Measurements from ENCODE around the gene TM9SF2. TPM values are rescaled to one million over a fixed set of nuclear protein-coding genes. Genes with fewer than 3 reads are reported as not detected.

TM9SF2 gene
- total RNA-seq, 2 experiments from 2014 or later, result 37.2 to 38.2 TPM

- Mint-ChIP-seq H3K27ac (no peak overlapping the region), H3K4me3 (no peak overlapping the region), H3K36me3 (ENCODE audit: low read depth) (peaks cover 65% of the 10 kb centered on the region), H3K4me1 (ENCODE audit: low read depth) (peaks cover 37% of the 10 kb centered on the region), H3K9me3 (no peaks in the 10 kb centered on the region), H3K27me3 (no peaks in the 10 kb centered on the region)
- H3K36me3 ChIP-seq (ENCODE audit: insufficient read depth, low read length), result peaks cover 66% of the 10 kb centered on the region
- ATAC-seq (ENCODE audit: poor library complexity), result no peak
- no peak overlapping the region for H3K4me3 ChIP-seq (ENCODE audit: low read length)
- POLR2A ChIA-PET, result interaction anchor here (3.3 kb wide), 1 partner anchor 16 kb away, joined by 15 read pairs; the partner anchor contains the start of gene TM9SF2
- no peak overlapping the region for H3K27ac ChIP-seq (ENCODE audit: low read depth in 1 of 2, low read length in 2 of 2)
- TF ChIP-seq CTCF (IDR thresholded peaks at IDR 0.05), result no peak
- H3K9me3 ChIP-seq (ENCODE audit: control insufficient read depth in 1 of 2, insufficient read depth in 1 of 2, low read length in 2 of 2), result no peaks in the 10 kb centered on the region
- peaks cover 10% of the 10 kb centered on the region for H3K4me1 ChIP-seq (ENCODE audit: insufficient read depth, low read length)
- intact Hi-C loops (cut with DNase I, micrococcal nuclease), result no loop called here
- CTCF ChIA-PET, result no interaction called here
- no peak for DNase-seq
- no peaks in the 10 kb centered on the region for H3K27me3 ChIP-seq (ENCODE audit: control insufficient read depth in 1 of 2, insufficient read depth in 2 of 2, low read length in 2 of 2)
Observed at GRCh38 chr13:99517984-99518383, 16.7 kb downstream of the TM9SF2 start.

GRCh38 chr13:99522298-99522697 lies 21.0 kb downstream of the TM9SF2 start:
- Mint-ChIP-seq H3K36me3 (ENCODE audit: low read depth) (peaks cover 89% of the 10 kb centered on the region), H3K4me1 (ENCODE audit: low read depth) (peaks cover 38% of the 10 kb centered on the region), H3K4me3 (no peak overlapping the region), H3K9me3 (no peaks in the 10 kb centered on the region), H3K27ac (no peak overlapping the region), H3K27me3 (no peaks in the 10 kb centered on the region)
- no peaks in the 10 kb centered on the region for H3K9me3 ChIP-seq (ENCODE audit: control insufficient read depth in 1 of 2, insufficient read depth in 1 of 2, low read length in 2 of 2)
- ATAC-seq (ENCODE audit: poor library complexity) (no peak), DNase-seq (no peak)
- H3K27ac ChIP-seq (ENCODE audit: low read depth in 1 of 2, low read length in 2 of 2), result no peak overlapping the region
- TF ChIP-seq CTCF (IDR thresholded peaks at IDR 0.05), result no peak
- H3K4me3 ChIP-seq (ENCODE audit: low read length), result no peak overlapping the region
- H3K36me3 ChIP-seq (ENCODE audit: insufficient read depth, low read length), result peaks cover 80% of the 10 kb centered on the region
- H3K27me3 ChIP-seq (ENCODE audit: control insufficient read depth in 1 of 2, insufficient read depth in 2 of 2, low read length in 2 of 2), result no peaks in the 10 kb centered on the region
- CTCF ChIA-PET, result no interaction called here
- POLR2A ChIA-PET, result no interaction called here
- H3K4me1 ChIP-seq (ENCODE audit: insufficient read depth, low read length), result peaks cover 20% of the 10 kb centered on the region
- intact Hi-C loops (cut with DNase I, micrococcal nuclease), result loop anchor here in 1 of 2 experiments (10.0 kb wide), 1 partner anchor 993 kb away; no protein-coding TSS in a partner anchor

- no peak for ATAC-seq (ENCODE audit: poor library complexity)
Observed at GRCh38 chr13:99523838-99524237, 22.6 kb downstream of the TM9SF2 start.

More at GRCh38 chr13:99523838-99524237, 22.6 kb downstream of the TM9SF2 start:
- no peaks in the 10 kb centered on the region for H3K27me3 ChIP-seq (ENCODE audit: control insufficient read depth in 1 of 2, insufficient read depth in 2 of 2, low read length in 2 of 2)
- peaks cover 24% of the 10 kb centered on the region for H3K4me1 ChIP-seq (ENCODE audit: insufficient read depth, low read length)
- Mint-ChIP-seq H3K4me3 (peak overlapping the region; percentile 17), H3K27me3 (no peaks in the 10 kb centered on the region), H3K9me3 (no peaks in the 10 kb centered on the region), H3K36me3 (ENCODE audit: low read depth) (peaks cover 96% of the 10 kb centered on the region), H3K4me1 (ENCODE audit: low read depth) (peaks cover 52% of the 10 kb centered on the region), H3K27ac (peak overlapping the region; percentile 3)
- peaks cover 68% of the 10 kb centered on the region for H3K36me3 ChIP-seq (ENCODE audit: insufficient read depth, low read length)
- no peak for DNase-seq
- ChIA-PET CTCF (no interaction called here), POLR2A (no interaction called here)
- no peak for TF ChIP-seq CTCF (IDR thresholded peaks at IDR 0.05)
- intact Hi-C loops (cut with DNase I, micrococcal nuclease), result loop anchor here in 1 of 2 experiments (10.0 kb wide), 1 partner anchor 991 kb away; no protein-coding TSS in a partner anchor
- H3K9me3 ChIP-seq (ENCODE audit: control insufficient read depth in 1 of 2, insufficient read depth in 1 of 2, low read length in 2 of 2), result no peaks in the 10 kb centered on the region
- no peak overlapping the region for H3K27ac ChIP-seq (ENCODE audit: low read depth in 1 of 2, low read length in 2 of 2)
- H3K4me3 ChIP-seq (ENCODE audit: low read length), result no peak overlapping the region

Data from CD4-positive, alpha-beta T cell (primary cell).